ENCODE results near the gene TAS2R1.

Gene TAS2R1, protein sequence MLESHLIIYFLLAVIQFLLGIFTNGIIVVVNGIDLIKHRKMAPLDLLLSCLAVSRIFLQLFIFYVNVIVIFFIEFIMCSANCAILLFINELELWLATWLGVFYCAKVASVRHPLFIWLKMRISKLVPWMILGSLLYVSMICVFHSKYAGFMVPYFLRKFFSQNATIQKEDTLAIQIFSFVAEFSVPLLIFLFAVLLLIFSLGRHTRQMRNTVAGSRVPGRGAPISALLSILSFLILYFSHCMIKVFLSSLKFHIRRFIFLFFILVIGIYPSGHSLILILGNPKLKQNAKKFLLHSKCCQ

DNA sequence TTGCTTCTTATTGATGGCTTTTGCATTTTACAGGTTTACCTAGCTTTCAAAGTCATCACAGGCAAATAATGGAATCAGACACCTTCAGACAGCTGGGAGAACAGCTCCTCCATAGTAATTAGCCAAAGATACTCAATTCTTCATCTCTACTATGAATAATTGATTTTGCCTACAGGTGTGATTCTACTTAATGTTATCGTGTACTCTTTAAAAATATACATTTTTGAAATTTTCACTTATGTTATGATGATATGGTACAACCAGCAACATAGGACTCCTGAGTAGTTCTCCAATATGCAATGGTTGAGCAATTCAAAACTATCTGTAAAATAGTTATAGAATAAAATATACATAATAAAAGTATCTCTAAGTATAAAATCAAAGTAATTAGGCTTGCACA is at the start of gene TAS2R1:
TSS of gene TAS2R1 (minus strand) at position 101 of the 400 bp plus-strand sequence. CDS start 319 bp downstream, outside the sequence.
- no peak for DNase-seq (ENCODE audit: low read depth)
- no peak for TF ChIP-seq CTCF (conservative IDR thresholded peaks at IDR 0.05; ENCODE audit: low read depth, low read length)
- no peak within 1 kb of the TSS for H3K4me3 ChIP-seq (ENCODE audit: low read depth, low read length)

GRCh38 chr5:9670371-9670770 is 40.2 kb upstream of the TAS2R1 start:
- no peak for DNase-seq (ENCODE audit: low read depth)
- no peak for TF ChIP-seq CTCF (conservative IDR thresholded peaks at IDR 0.05; ENCODE audit: low read depth, low read length)
- H3K4me3 ChIP-seq (ENCODE audit: low read depth, low read length): no peak overlapping the region

DNA sequence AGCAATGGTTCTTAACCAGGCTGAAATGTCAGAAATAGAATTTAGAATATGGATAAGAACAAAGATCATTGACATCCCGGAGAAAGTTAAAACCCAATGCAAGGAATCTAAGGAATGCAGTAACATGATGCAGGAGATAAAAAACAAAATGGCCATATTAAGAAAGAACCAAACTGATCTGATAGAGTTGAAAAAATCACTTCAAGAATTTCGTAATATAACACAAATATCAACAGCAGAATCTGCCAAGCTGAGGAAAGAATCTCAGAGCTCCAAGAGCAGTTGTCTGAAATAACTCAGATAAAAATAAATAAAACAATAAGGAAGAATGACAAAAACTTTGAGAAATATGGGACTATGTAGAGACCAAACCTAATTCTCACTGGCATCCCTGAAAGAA is 37.8 kb upstream of the TAS2R1 start:
- no peak overlapping the region for H3K4me3 ChIP-seq (ENCODE audit: low read depth, low read length)
- no peak for TF ChIP-seq CTCF (conservative IDR thresholded peaks at IDR 0.05; ENCODE audit: low read depth, low read length)
- peak; percentile 51 for DNase-seq (ENCODE audit: low read depth)

GRCh38 chr5:9663891-9664290 is 33.7 kb upstream of the TAS2R1 start:
- no peak for TF ChIP-seq CTCF (conservative IDR thresholded peaks at IDR 0.05; ENCODE audit: low read depth, low read length)

GRCh38 chr5:9661316-9662015 is 31.3 kb upstream of the TAS2R1 start:
- no peak for TF ChIP-seq CTCF (conservative IDR thresholded peaks at IDR 0.05; ENCODE audit: low read depth, low read length)
- no peak overlapping the region for H3K4me3 ChIP-seq (ENCODE audit: low read depth, low read length)
- DNase-seq (ENCODE audit: low read depth): no peak

More at GRCh38 chr5:9663891-9664290, 33.7 kb upstream of the TAS2R1 start:
- DNase-seq (ENCODE audit: low read depth): no peak
- no peak overlapping the region for H3K4me3 ChIP-seq (ENCODE audit: low read depth, low read length)

GRCh38 chr5:9658706-9659105 is 28.6 kb upstream of the TAS2R1 start:
- no peak overlapping the region for H3K4me3 ChIP-seq (ENCODE audit: low read depth, low read length)
- TF ChIP-seq CTCF (conservative IDR thresholded peaks at IDR 0.05; ENCODE audit: low read depth, low read length): no peak
- DNase-seq (ENCODE audit: low read depth): peak; percentile 26

All from choroid plexus epithelial cell (primary cell).